Endothelial cell of umbilical vein (primary cell): Measurements from ENCODE around the gene BLOC1S4. TPM values are rescaled to one million over a fixed set of nuclear protein-coding genes. Genes with fewer than 3 reads are reported as not detected.

Source experiments
- BruUV-seq: library from RNA; stranded (reverse); fragments of 400-500 nt; replicated peaks from 2 replicates; lab custom pipeline; 2021; lab: Mats Ljungman, UMichigan
- CTCF ChIA-PET: fragments of 300-600, 350-600 bp; sonication (Branson Sonifier 250); formaldehyde crosslinking; loops from one replicate; lab custom pipeline; 2021; ENCODE audit warnings: antibody characterized with exemption, inconsistent platforms; lab: Charles Lee
- POLR2A ChIA-PET: fragments of 300-600, 350-600 bp; sonication (Branson Sonifier 250); formaldehyde crosslinking; loops from one replicate; lab custom pipeline; 2021; ENCODE audit warnings: antibody characterized with exemption, inconsistent platforms; lab: Charles Lee
- DNase-seq: peaks from one replicate; pipeline ENCODE4 v3.0.0-alpha.2; 2011; ENCODE audit warnings: low read depth, low spot score
- FAIRE-seq: peaks from 2 replicates; lab custom pipeline; 2011; peaks lifted over from hg19 to GRCh38; lab: Jason Lieb, UNC
- H2AFZ ChIP-seq: 2 replicates; pipeline ENCODE4 v1.6.0; 2012; ENCODE audit warnings: low read depth, low read length, control low read depth, inconsistent platforms
- H3K27ac ChIP-seq: 2 replicates; pipeline ENCODE4 v1.5.1; 2011; ENCODE audit warnings: low read depth, mild to moderate bottlenecking, control low read depth, low read length, moderate library complexity; ENCODE audit not compliant: insufficient read depth
- H3K27me3 ChIP-seq, 2 experiments: 2 replicates each; pipeline versions ENCODE4 v1.6.0 to v1.6.1; 2011; ENCODE audit warnings: low read length in 2 of 2, mixed read lengths in 1 of 2; ENCODE audit not compliant: control insufficient read depth in 2 of 2, insufficient read depth in 2 of 2
- H3K36me3 ChIP-seq, 2 experiments: 2 replicates in 1 of 2; 3 replicates in 1 of 2; pipeline ENCODE4 v1.5.1; 2011; ENCODE audit warnings: low read length in 2 of 2, mild to moderate bottlenecking in 1 of 2, moderate library complexity in 1 of 2; ENCODE audit not compliant: control insufficient read depth in 2 of 2, insufficient read depth in 2 of 2; ENCODE audit errors: extremely low read depth in 1 of 2
- H3K4me1 ChIP-seq: 3 replicates; pipeline ENCODE4 v1.5.1; 2011; ENCODE audit warnings: mild to moderate bottlenecking, low read length; ENCODE audit not compliant: control insufficient read depth, insufficient read depth; ENCODE audit errors: extremely low read depth
- H3K4me2 ChIP-seq: 2 replicates; pipeline ENCODE4 v1.6.1; 2011; ENCODE audit warnings: low read length, control low read depth, mixed read lengths; ENCODE audit not compliant: insufficient read depth
- H3K4me3 ChIP-seq, 3 experiments: fragments of 200-600 bp in 1 of 3; sonication (generic), shearing (Covaris generic) in 1 of 3; replicated peaks in 1 of 3; 2 replicates each; pipeline ENCODE4 v1.5.1; 2011 to 2016; ENCODE audit warnings: control low read depth in 3 of 3, low read length in 3 of 3, mild to moderate bottlenecking in 2 of 3, inconsistent platforms in 1 of 3, low read depth in 1 of 3, moderate library complexity in 1 of 3; ENCODE audit not compliant: insufficient read depth in 1 of 3
- H3K79me2 ChIP-seq: 2 replicates; pipeline ENCODE4 v1.6.0; 2012; ENCODE audit warnings: low read length, inconsistent platforms; ENCODE audit not compliant: control insufficient read depth, insufficient read depth
- H3K9ac ChIP-seq: replicated peaks from 2 replicates; pipeline ENCODE3; 2011; ENCODE audit warnings: low read length, control low read depth; ENCODE audit not compliant: insufficient read depth; ENCODE audit errors: extremely low read depth
- H3K9me1 ChIP-seq: replicated peaks from 3 replicates; pipeline ENCODE4 v1.6.0; 2011; ENCODE audit warnings: mild to moderate bottlenecking, low read length; ENCODE audit not compliant: control insufficient read depth, insufficient read depth; ENCODE audit errors: extremely low read depth
- H3K9me3 ChIP-seq: replicated peaks from 2 replicates; pipeline ENCODE4 v1.5.1; 2012; ENCODE audit warnings: low read length, inconsistent platforms; ENCODE audit not compliant: control insufficient read depth, insufficient read depth
- H4K20me1 ChIP-seq: replicated peaks from 2 replicates; pipeline ENCODE3; 2011; ENCODE audit warnings: mild to moderate bottlenecking, low read length; ENCODE audit not compliant: control insufficient read depth, insufficient read depth; ENCODE audit errors: extremely low read depth
- CTCF ChIP-seq, 2 donors: IDR thresholded peaks; 1 replicate in 1 of 2; 2 replicates in 1 of 2; pipeline ENCODE4 v1.5.1; 2011; ENCODE audit warnings: low read length in 2 of 2, mild to moderate bottlenecking in 2 of 2, moderate library complexity in 2 of 2, control low read depth in 1 of 2, inconsistent platforms in 1 of 2, low read depth in 1 of 2; ENCODE audit not compliant: insufficient read depth in 1 of 2; ENCODE audit errors: extremely low read depth in 1 of 2
- EZH2 ChIP-seq: IDR thresholded peaks from 2 replicates; pipeline ENCODE4 v1.6.1; 2012; ENCODE audit warnings: borderline replicate concordance, low read depth, mild to moderate bottlenecking, moderate library complexity, low read length, inconsistent platforms; ENCODE audit not compliant: severe bottlenecking
- FOS ChIP-seq: IDR thresholded peaks from 2 replicates; pipeline ENCODE4 v1.6.1; 2011; ENCODE audit warnings: mild to moderate bottlenecking, low read length, moderate library complexity, borderline replicate concordance; ENCODE audit not compliant: insufficient read depth
- GATA2 ChIP-seq: IDR thresholded peaks from 2 replicates; pipeline ENCODE4 v1.7.0; 2011; ENCODE audit warnings: low read depth, mild to moderate bottlenecking, moderate library complexity, mixed read lengths, low read length; ENCODE audit not compliant: insufficient read length, insufficient read depth
- JUN ChIP-seq: IDR thresholded peaks from 2 replicates; pipeline ENCODE4 v1.6.1; 2011; ENCODE audit warnings: borderline replicate concordance, low read depth; ENCODE audit not compliant: insufficient read length, insufficient read depth
- MAX ChIP-seq: IDR thresholded peaks from 2 replicates; pipeline ENCODE4 v1.6.1; 2011; ENCODE audit not compliant: insufficient read depth, insufficient read length
- MYC ChIP-seq: IDR thresholded peaks from one replicate; pipeline ENCODE4 v1.6.1; 2011; ENCODE audit warnings: mild to moderate bottlenecking, low read depth, low read length
- POLR2A ChIP-seq: IDR thresholded peaks from 2 replicates; pipeline ENCODE4 v1.6.1; 2012; ENCODE audit warnings: low read depth, mild to moderate bottlenecking, control low read depth, low read length
- POLR2AphosphoS5 ChIP-seq: IDR thresholded peaks from 2 replicates; pipeline ENCODE4 v1.6.1; 2012; ENCODE audit warnings: low read depth, mild to moderate bottlenecking, control low read depth, low read length, moderate library complexity; ENCODE audit not compliant: insufficient read depth
- dilution Hi-C: fragments of 300-500 bp; cut with MboI; formaldehyde crosslinking; loops from one replicate; pipeline ENCODE4 v1.15.0; 2019; ENCODE audit warnings: low sequenced_read_pairs; ENCODE audit not compliant: extremely low pct_ligation_motif_present
- intact Hi-C: fragments of 100-400 bp; cut with micrococcal nuclease; formaldehyde crosslinking; loops from one replicate; pipeline ENCODE4 v1.10.0; 2022
- polyA plus RNA-seq, 4 experiments: library from polyadenylated mRNA; depleted of rRNA in 3 of 4; stranded (reverse) in 3 of 4; unstranded in 1 of 4; fragments of >200 nt; gene quantifications; 2 replicates each; pipeline versions ENCODE4 v1.2.1 to v1.2.3, GENCODE V29; 2011 to 2012; ENCODE audit warnings: missing spikeins in 1 of 4
- total RNA-seq: library from RNA; stranded (reverse); gene quantifications from 2 replicates; pipeline ENCODE4 v1.2.3, GENCODE V29; 2021

The BLOC1S4 gene
- total and polyA plus RNA-seq, 2 donors (not counting 3 experiments of a cell fraction or from before 2014, with no cell fraction given), result 12.7 to 16.9 TPM

GRCh38 chr4:6716958-6717655, 1.1 kb downstream of the BLOC1S4 start:
- H3K79me2 ChIP-seq, result peaks cover 15% of the 10 kb centered on the region
- no TSS peak for BruUV-seq
- H3K4me1 ChIP-seq, result peaks cover 10% of the 10 kb centered on the region
- TF ChIP-seq POLR2A, result no peak
- no peak for TF ChIP-seq EZH2
- TF ChIP-seq JUN, result no peak
- no peak for TF ChIP-seq FOS
- TF ChIP-seq MAX, result no peak
- no peak for TF ChIP-seq POLR2AphosphoS5
- TF ChIP-seq MYC, result no peak
- TF ChIP-seq CTCF (IDR thresholded peaks at IDR 0.05; ENCODE audit: extremely low read depth in 1 of 2, insufficient read depth in 1 of 2, low read depth in 1 of 2, low read length in 2 of 2), result no peak
- no peak for TF ChIP-seq GATA2
- intact Hi-C loops (loop anchor here (1.0 to 2.0 kb wide), 2 partner anchors 42 to 351 kb away; partner anchors contain the start of gene GRPEL1), dilution Hi-C loops (no loop called here)
- POLR2A ChIA-PET, result interaction anchor here (0.6 to 0.7 kb wide), 2 partner anchors 43 to 143 kb away, joined by 4 to 6 read pairs; a partner anchor contains a TSS
- peak overlapping the region; percentile 75 for H3K4me2 ChIP-seq
- peak overlapping the region; percentile 46 for H3K9ac ChIP-seq
- no peak for FAIRE-seq
- peaks cover 0 to 2% of the 10 kb centered on the region in 2 experiments for H3K27me3 ChIP-seq
- CTCF ChIA-PET, result interaction anchor here (0.6 to 6.7 kb wide), 9 partner anchors 42 to 366 kb away, joined by 3 to 353 read pairs (median 7); partner anchors contain the start of genes GRPEL1 and MRFAP1
- no peaks in the 10 kb centered on the region for H3K9me3 ChIP-seq
- no peaks in the 10 kb centered on the region for H4K20me1 ChIP-seq
- no peaks in the 10 kb centered on the region for H3K36me3 ChIP-seq
- DNase-seq, result no peak
- no peak overlapping the region for H2AFZ ChIP-seq
- no peak overlapping the region for H3K27ac ChIP-seq
- H3K9me1 ChIP-seq, result no peaks in the 10 kb centered on the region
- peak overlapping the region; percentile 19 to 69 (median 63) for H3K4me3 ChIP-seq
